ENCODE results near the gene C19orf38.

GRCh38 chr19:10828981-10829821, 19.0 kb upstream of the C19orf38 start:
- TF ChIP-seq PATZ1 (CRISPR knock-in tag; IDR thresholded peaks at IDR 0.05; ENCODE audit: borderline replicate concordance) (no peak), SNAI2 (CRISPR knock-in tag; IDR thresholded peaks at IDR 0.05) (no peak), ZFP30 (CRISPR knock-in tag; IDR thresholded peaks at IDR 0.05) (no peak), ZFP3 (CRISPR knock-in tag; IDR thresholded peaks at IDR 0.05) (no peak), ESRRG (CRISPR knock-in tag; IDR thresholded peaks at IDR 0.05) (no peak), POU6F1 (CRISPR knock-in tag; IDR thresholded peaks at IDR 0.05; ENCODE audit: borderline replicate concordance, low read depth) (no peak), ZNF565 (CRISPR knock-in tag; conservative IDR thresholded peaks at IDR 0.05; ENCODE audit: low read depth) (no peak), RARB (CRISPR knock-in tag; IDR thresholded peaks at IDR 0.05) (no peak), GLIS3 (CRISPR knock-in tag; IDR thresholded peaks at IDR 0.05) (no peak), BACH2 (CRISPR knock-in tag; IDR thresholded peaks at IDR 0.05; ENCODE audit: borderline replicate concordance) (no peak), CSRNP3 (CRISPR knock-in tag; IDR thresholded peaks at IDR 0.05) (no peak), TCF4 (CRISPR knock-in tag; IDR thresholded peaks at IDR 0.05; ENCODE audit: borderline replicate concordance) (no peak), ISL1 (CRISPR knock-in tag; IDR thresholded peaks at IDR 0.05) (no peak)

Data from SK-N-SH treated with all-trans-retinoic acid at 6 μM for 48 hours (cell line).